Trophoblast cell (in vitro differentiated cells and primary cell): ENCODE data around the gene COL4A1.

ENCODE experiments used
- DNase-seq, 2 donors: peaks; one replicate each; pipeline ENCODE4 v3.0.0-alpha.2; 2016
- H2AFZ ChIP-seq: 2 replicates; pipeline ENCODE4 v1.6.1; 2013; ENCODE audit warnings: low read length, moderate library complexity, mild to moderate bottlenecking; ENCODE audit not compliant: insufficient read depth, poor library complexity
- H2AK5ac ChIP-seq: 2 replicates; pipeline ENCODE4 v1.6.1; 2013; ENCODE audit warnings: mild to moderate bottlenecking, low read length
- H2BK120ac ChIP-seq: 2 replicates; pipeline ENCODE4 v1.6.1; 2013; ENCODE audit warnings: low read length, mild to moderate bottlenecking, moderate library complexity; ENCODE audit not compliant: insufficient read depth, poor library complexity
- H2BK12ac ChIP-seq: 2 replicates; pipeline ENCODE4 v1.6.1; 2013; ENCODE audit warnings: mild to moderate bottlenecking, low read length, moderate library complexity
- H2BK5ac ChIP-seq: 2 replicates; pipeline ENCODE4 v1.6.1; 2013; ENCODE audit warnings: low read length, low read depth, moderate library complexity, mild to moderate bottlenecking; ENCODE audit not compliant: poor library complexity
- H3K14ac ChIP-seq: 2 replicates; pipeline ENCODE4 v1.6.1; 2013; ENCODE audit warnings: mild to moderate bottlenecking, low read length
- H3K18ac ChIP-seq: 2 replicates; pipeline ENCODE4 v1.6.1; 2013; ENCODE audit warnings: mild to moderate bottlenecking, low read length
- H3K23ac ChIP-seq: 2 replicates; pipeline ENCODE4 v1.6.1; 2013; ENCODE audit warnings: low read length
- H3K27ac ChIP-seq: 2 replicates; pipeline ENCODE4 v1.5.1; 2013; ENCODE audit warnings: low read depth, mild to moderate bottlenecking, inconsistent platforms, low read length, moderate library complexity
- H3K27me3 ChIP-seq: 2 replicates; pipeline ENCODE4 v1.6.1; 2013; ENCODE audit warnings: inconsistent platforms, mild to moderate bottlenecking, low read length, moderate library complexity; ENCODE audit not compliant: insufficient read depth
- H3K36me3 ChIP-seq, 2 experiments: 1 replicate in 1 of 2; 2 replicates in 1 of 2; pipeline ENCODE4 v1.6.1; 2013; ENCODE audit warnings: low read length in 2 of 2, mild to moderate bottlenecking in 2 of 2, moderate library complexity in 1 of 2; ENCODE audit not compliant: insufficient read depth in 2 of 2, control insufficient read depth in 1 of 2
- H3K4ac ChIP-seq: 2 replicates; pipeline ENCODE4 v1.6.1; 2013; ENCODE audit warnings: low read depth, mild to moderate bottlenecking, low read length, moderate library complexity
- H3K4me1 ChIP-seq, 2 experiments: 1 replicate in 1 of 2; 2 replicates in 1 of 2; pipeline ENCODE4 v1.6.1; 2013; ENCODE audit warnings: low read length in 2 of 2, mild to moderate bottlenecking in 2 of 2, moderate library complexity in 1 of 2; ENCODE audit not compliant: insufficient read depth in 2 of 2, control insufficient read depth in 1 of 2
- H3K4me2 ChIP-seq: 2 replicates; pipeline ENCODE4 v1.6.1; 2013; ENCODE audit warnings: inconsistent platforms, mild to moderate bottlenecking, low read length, moderate library complexity
- H3K4me3 ChIP-seq: 2 replicates; pipeline ENCODE4 v1.5.1; 2013; ENCODE audit warnings: mild to moderate bottlenecking, low read depth, low read length, inconsistent platforms
- H3K79me1 ChIP-seq: one replicate; pipeline ENCODE4 v1.6.1; 2013; ENCODE audit warnings: low read length
- H3K79me2 ChIP-seq: 2 replicates; pipeline ENCODE4 v1.6.1; 2013; ENCODE audit warnings: low read length, mild to moderate bottlenecking; ENCODE audit not compliant: control insufficient read depth, insufficient read depth, poor library complexity
- H3K9ac ChIP-seq: 2 replicates; pipeline ENCODE4 v1.6.1; 2013; ENCODE audit warnings: mild to moderate bottlenecking, low read length
- H3K9me3 ChIP-seq: 2 replicates; pipeline ENCODE4 v1.6.1; 2013; ENCODE audit warnings: low read depth, mild to moderate bottlenecking, control low read depth, inconsistent platforms, low read length; ENCODE audit not compliant: insufficient read depth
- H4K12ac ChIP-seq: 2 replicates; pipeline ENCODE4 v1.6.1; 2013; ENCODE audit warnings: low read depth, mild to moderate bottlenecking, low read length, moderate library complexity
- H4K8ac ChIP-seq: 2 replicates; pipeline ENCODE4 v1.6.1; 2013; ENCODE audit warnings: low read depth, mild to moderate bottlenecking, low read length, moderate library complexity
- H4K91ac ChIP-seq: one replicate; pipeline ENCODE4 v1.6.1; 2013; ENCODE audit warnings: low read depth, mild to moderate bottlenecking, low read length, moderate library complexity
- WGBS: extraction: QIAGEN DNeasy Blood & Tissue Kit; methylation state at CpG from one replicate; pipeline ENCODE4 v1.1.7; 2013; ENCODE audit warnings: missing lambda C conversion rate; ENCODE audit not compliant: insufficient read length, insufficient coverage; ENCODE audit errors: extremely low coverage; 5-methylcytosine and 5-hydroxymethylcytosine counted together

Gene COL4A1

GRCh38 chr13:110170020-110170790 lies 136.8 kb downstream of the COL4A1 start:
- Histone ChIP-seq H2BK12ac (no peak overlapping the region), H3K9me3 (no peaks in the 10 kb centered on the region), H3K23ac (no peak overlapping the region), H3K14ac (no peak overlapping the region), H3K4me1 (no peaks in the 10 kb centered on the region), H3K36me3 (peaks cover 52 to 79% of the 10 kb centered on the region in 2 experiments), H3K79me1 (no peaks in the 10 kb centered on the region), H3K18ac (no peak overlapping the region), H3K9ac (no peak overlapping the region), H3K4me3 (no peak overlapping the region), H3K4ac (no peak overlapping the region), H4K91ac (no peak overlapping the region), H2BK120ac (no peak overlapping the region), H2AFZ (no peak overlapping the region), H3K4me2 (no peak overlapping the region), H2BK5ac (no peak overlapping the region), H3K27ac (no peak overlapping the region), H3K79me2 (no peaks in the 10 kb centered on the region), H4K8ac (no peak overlapping the region), H3K27me3 (no peaks in the 10 kb centered on the region), H4K12ac (no peak overlapping the region), H2AK5ac (no peak overlapping the region)
- DNase-seq, result no peak
- WGBS, result no CpG with 5 or more reads among the region's 20 CpGs

- Histone ChIP-seq H4K91ac (no peak overlapping the region), H4K8ac (no peak overlapping the region), H3K14ac (no peak overlapping the region), H2BK12ac (no peak overlapping the region), H3K4me3 (no peak overlapping the region), H3K9ac (no peak overlapping the region), H3K4ac (no peak overlapping the region), H3K23ac (no peak overlapping the region), H3K79me1 (no peaks in the 10 kb centered on the region), H3K27me3 (no peaks in the 10 kb centered on the region), H2BK5ac (no peak overlapping the region), H3K4me1 (no peaks in the 10 kb centered on the region), H3K4me2 (no peak overlapping the region), H3K18ac (no peak overlapping the region), H4K12ac (no peak overlapping the region), H3K36me3 (peaks cover 49 to 78% of the 10 kb centered on the region in 2 experiments), H3K79me2 (no peaks in the 10 kb centered on the region), H2BK120ac (no peak overlapping the region), H3K9me3 (no peaks in the 10 kb centered on the region), H2AK5ac (no peak overlapping the region), H2AFZ (no peak overlapping the region), H3K27ac (no peak overlapping the region)
- no peak for DNase-seq
- no CpG with 5 or more reads among the region's 4 CpGs for WGBS
Measured at GRCh38 chr13:110168999-110169933, 137.7 kb downstream of the COL4A1 start.

GRCh38 chr13:110166598-110166997 lies 140.4 kb downstream of the COL4A1 start:
- Histone ChIP-seq H3K4me1 (no peaks in the 10 kb centered on the region), H3K36me3 (peaks cover 48 to 74% of the 10 kb centered on the region in 2 experiments), H2BK5ac (no peak overlapping the region), H4K91ac (no peak overlapping the region), H2BK12ac (no peak overlapping the region), H2AK5ac (no peak overlapping the region), H3K79me1 (no peaks in the 10 kb centered on the region), H3K18ac (no peak overlapping the region), H3K4ac (no peak overlapping the region), H3K79me2 (no peaks in the 10 kb centered on the region), H3K9ac (no peak overlapping the region), H3K23ac (no peak overlapping the region), H2AFZ (no peak overlapping the region), H3K27me3 (no peaks in the 10 kb centered on the region), H3K14ac (no peak overlapping the region), H4K12ac (no peak overlapping the region), H2BK120ac (no peak overlapping the region), H3K9me3 (no peaks in the 10 kb centered on the region), H3K4me3 (no peak overlapping the region), H3K4me2 (no peak overlapping the region), H3K27ac (no peak overlapping the region), H4K8ac (no peak overlapping the region)
- no peak for DNase-seq
- no CpG with 5 or more reads among the region's 4 CpGs for WGBS

GRCh38 chr13:110164706-110165105 lies 142.3 kb downstream of the COL4A1 start:
- DNase-seq, result no peak
- no peak overlapping the region for H3K14ac ChIP-seq
- no peaks in the 10 kb centered on the region for H3K79me1 ChIP-seq
- H3K27me3 ChIP-seq, result no peaks in the 10 kb centered on the region
- no peak overlapping the region for H3K4ac ChIP-seq
- peaks cover 48 to 69% of the 10 kb centered on the region in 2 experiments for H3K36me3 ChIP-seq
- H3K9me3 ChIP-seq, result no peaks in the 10 kb centered on the region
- H2AK5ac ChIP-seq, result no peak overlapping the region
- no peak overlapping the region for H3K18ac ChIP-seq
- no peak overlapping the region for H2BK5ac ChIP-seq
- no peaks in the 10 kb centered on the region for H3K79me2 ChIP-seq
- no peak overlapping the region for H3K4me2 ChIP-seq
- no peak overlapping the region for H4K91ac ChIP-seq
- no peak overlapping the region for H4K12ac ChIP-seq
- no peak overlapping the region for H3K27ac ChIP-seq
- H3K23ac ChIP-seq, result no peak overlapping the region
- H2BK12ac ChIP-seq, result no peak overlapping the region
- H3K4me3 ChIP-seq, result no peak overlapping the region
- no peak overlapping the region for H2AFZ ChIP-seq
- H4K8ac ChIP-seq, result no peak overlapping the region
- no CpG with 5 or more reads among the region's 8 CpGs for WGBS
- H2BK120ac ChIP-seq, result no peak overlapping the region
- H3K9ac ChIP-seq, result no peak overlapping the region
- H3K4me1 ChIP-seq, result no peaks in the 10 kb centered on the region
